Vagina (tissue), 2 donors: ENCODE results near the gene EVC2.

Experiments
- POLR2AphosphoS5 ChIP-seq, 2 donors: sonication (generic); formaldehyde crosslinking; IDR thresholded peaks; one replicate each; pipeline ENCODE4 v1.9.0; 2017; ENCODE audit warnings: antibody characterized with exemption in 2 of 2, mild to moderate bottlenecking in 2 of 2, low read depth in 1 of 2; ENCODE audit not compliant: insufficient read depth in 1 of 2
- TF ChIP-seq, protein P1 (sequence below), 3 experiments: fragments of 450-650 bp in 2 of 3; fragments of 200-600 bp in 1 of 3; sonication (generic) in 1 of 3; IDR thresholded peaks; one replicate each; pipeline ENCODE4 v1.5.1; 2017 to 2019; ENCODE audit warnings: antibody characterized with exemption in 3 of 3, mild to moderate bottlenecking in 2 of 3, moderate library complexity in 2 of 3

GRCh38 chr4:5732158-5732557 is 23.8 kb upstream of the EVC2 start:
- no peak for TF ChIP-seq POLR2AphosphoS5 (IDR thresholded peaks at IDR 0.05; ENCODE audit: insufficient read depth in 1 of 2, low read depth in 1 of 2)
- TF ChIP-seq, protein P1, sequence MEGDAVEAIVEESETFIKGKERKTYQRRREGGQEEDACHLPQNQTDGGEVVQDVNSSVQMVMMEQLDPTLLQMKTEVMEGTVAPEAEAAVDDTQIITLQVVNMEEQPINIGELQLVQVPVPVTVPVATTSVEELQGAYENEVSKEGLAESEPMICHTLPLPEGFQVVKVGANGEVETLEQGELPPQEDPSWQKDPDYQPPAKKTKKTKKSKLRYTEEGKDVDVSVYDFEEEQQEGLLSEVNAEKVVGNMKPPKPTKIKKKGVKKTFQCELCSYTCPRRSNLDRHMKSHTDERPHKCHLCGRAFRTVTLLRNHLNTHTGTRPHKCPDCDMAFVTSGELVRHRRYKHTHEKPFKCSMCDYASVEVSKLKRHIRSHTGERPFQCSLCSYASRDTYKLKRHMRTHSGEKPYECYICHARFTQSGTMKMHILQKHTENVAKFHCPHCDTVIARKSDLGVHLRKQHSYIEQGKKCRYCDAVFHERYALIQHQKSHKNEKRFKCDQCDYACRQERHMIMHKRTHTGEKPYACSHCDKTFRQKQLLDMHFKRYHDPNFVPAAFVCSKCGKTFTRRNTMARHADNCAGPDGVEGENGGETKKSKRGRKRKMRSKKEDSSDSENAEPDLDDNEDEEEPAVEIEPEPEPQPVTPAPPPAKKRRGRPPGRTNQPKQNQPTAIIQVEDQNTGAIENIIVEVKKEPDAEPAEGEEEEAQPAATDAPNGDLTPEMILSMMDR (IDR thresholded peaks at IDR 0.05), result no peak
